ENCODE data around the gene LRRC27.

Gene LRRC27

DNA sequence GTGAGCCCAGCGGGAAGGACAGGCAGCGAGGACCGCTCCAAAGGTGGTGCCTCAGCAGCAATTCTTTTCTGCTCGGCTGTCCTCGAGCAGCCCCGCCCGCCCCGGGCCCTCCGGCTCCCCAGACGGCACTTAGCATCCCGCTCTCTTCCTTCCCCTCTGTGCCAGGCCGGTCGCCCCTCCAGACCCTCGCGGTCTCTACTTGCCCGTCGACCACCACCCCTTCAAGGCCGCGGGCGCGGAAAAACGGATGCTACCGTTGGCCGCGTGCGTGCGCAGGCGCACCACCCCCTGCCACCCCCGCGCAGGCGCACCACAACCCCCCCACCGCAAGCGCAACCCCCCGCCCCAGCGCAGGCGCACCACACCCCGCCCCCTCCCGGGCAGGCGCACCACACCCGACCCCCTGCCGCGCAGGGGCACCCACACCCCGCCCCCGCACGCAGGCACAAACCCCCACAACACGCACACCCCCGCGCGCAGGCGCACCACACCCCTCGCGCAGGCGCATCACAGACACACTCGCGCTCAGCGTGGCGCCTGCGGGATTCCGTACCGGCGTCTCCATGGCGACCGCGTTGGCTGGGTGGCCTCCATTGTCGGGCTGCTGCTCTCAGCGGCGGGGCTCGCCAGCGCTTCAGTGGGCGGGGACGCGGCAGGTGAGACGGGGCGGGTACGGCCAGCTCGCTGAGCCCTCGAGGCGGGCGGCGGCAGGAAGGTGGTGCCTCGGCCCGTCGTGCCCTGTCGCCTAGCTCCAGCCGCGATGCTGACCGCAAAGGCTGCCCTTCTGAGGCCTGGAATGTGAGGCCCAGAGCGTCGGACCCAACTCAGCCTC is at the start of gene LRRC27:
LRRC27 (plus strand) TSS at position 593 of the 832 bp plus-strand sequence. CDS start 1,332 bp downstream, outside the sequence.
- Histone ChIP-seq H3K36me3 (replicated peaks; ENCODE audit: low read depth, low read length) (peaks cover 13% of the 10 kb centered on the region), H3K9ac (ENCODE audit: low read length) (peak within 1 kb of the TSS; percentile 91), H3K4me3 (ENCODE audit: low read length) (peak within 1 kb of the TSS; percentile 100), H3K79me2 (ENCODE audit: low read length) (peaks cover 30% of the 10 kb centered on the region), H3K27ac (ENCODE audit: low read length) (peak within 1 kb of the TSS; percentile 82), H3K9me3 (ENCODE audit: insufficient read depth, low read length) (no peaks in the 10 kb centered on the region), H4K20me1 (ENCODE audit: insufficient read depth, low read length) (0 out of 2 replicates have a peak, but pooled peaks cover 8% of the 10 kb centered on the region), H3K27me3 (ENCODE audit: low read depth, low read length) (no peaks in the 10 kb centered on the region), H3K4me1 (ENCODE audit: low read length) (peaks cover 21% of the 10 kb centered on the region), H3K4me2 (ENCODE audit: low read length) (peak within 1 kb of the TSS; percentile 97), H2AFZ (ENCODE audit: low read depth, low read length) (peak within 1 kb of the TSS; percentile 74)
- TF ChIP-seq, protein P1, sequence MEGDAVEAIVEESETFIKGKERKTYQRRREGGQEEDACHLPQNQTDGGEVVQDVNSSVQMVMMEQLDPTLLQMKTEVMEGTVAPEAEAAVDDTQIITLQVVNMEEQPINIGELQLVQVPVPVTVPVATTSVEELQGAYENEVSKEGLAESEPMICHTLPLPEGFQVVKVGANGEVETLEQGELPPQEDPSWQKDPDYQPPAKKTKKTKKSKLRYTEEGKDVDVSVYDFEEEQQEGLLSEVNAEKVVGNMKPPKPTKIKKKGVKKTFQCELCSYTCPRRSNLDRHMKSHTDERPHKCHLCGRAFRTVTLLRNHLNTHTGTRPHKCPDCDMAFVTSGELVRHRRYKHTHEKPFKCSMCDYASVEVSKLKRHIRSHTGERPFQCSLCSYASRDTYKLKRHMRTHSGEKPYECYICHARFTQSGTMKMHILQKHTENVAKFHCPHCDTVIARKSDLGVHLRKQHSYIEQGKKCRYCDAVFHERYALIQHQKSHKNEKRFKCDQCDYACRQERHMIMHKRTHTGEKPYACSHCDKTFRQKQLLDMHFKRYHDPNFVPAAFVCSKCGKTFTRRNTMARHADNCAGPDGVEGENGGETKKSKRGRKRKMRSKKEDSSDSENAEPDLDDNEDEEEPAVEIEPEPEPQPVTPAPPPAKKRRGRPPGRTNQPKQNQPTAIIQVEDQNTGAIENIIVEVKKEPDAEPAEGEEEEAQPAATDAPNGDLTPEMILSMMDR (IDR thresholded peaks at IDR 0.05; ENCODE audit: low read depth, low read length), result no peak
- no peak for TF ChIP-seq EZH2phosphoT487 (IDR thresholded peaks at IDR 0.05; ENCODE audit: low read depth)

DNA sequence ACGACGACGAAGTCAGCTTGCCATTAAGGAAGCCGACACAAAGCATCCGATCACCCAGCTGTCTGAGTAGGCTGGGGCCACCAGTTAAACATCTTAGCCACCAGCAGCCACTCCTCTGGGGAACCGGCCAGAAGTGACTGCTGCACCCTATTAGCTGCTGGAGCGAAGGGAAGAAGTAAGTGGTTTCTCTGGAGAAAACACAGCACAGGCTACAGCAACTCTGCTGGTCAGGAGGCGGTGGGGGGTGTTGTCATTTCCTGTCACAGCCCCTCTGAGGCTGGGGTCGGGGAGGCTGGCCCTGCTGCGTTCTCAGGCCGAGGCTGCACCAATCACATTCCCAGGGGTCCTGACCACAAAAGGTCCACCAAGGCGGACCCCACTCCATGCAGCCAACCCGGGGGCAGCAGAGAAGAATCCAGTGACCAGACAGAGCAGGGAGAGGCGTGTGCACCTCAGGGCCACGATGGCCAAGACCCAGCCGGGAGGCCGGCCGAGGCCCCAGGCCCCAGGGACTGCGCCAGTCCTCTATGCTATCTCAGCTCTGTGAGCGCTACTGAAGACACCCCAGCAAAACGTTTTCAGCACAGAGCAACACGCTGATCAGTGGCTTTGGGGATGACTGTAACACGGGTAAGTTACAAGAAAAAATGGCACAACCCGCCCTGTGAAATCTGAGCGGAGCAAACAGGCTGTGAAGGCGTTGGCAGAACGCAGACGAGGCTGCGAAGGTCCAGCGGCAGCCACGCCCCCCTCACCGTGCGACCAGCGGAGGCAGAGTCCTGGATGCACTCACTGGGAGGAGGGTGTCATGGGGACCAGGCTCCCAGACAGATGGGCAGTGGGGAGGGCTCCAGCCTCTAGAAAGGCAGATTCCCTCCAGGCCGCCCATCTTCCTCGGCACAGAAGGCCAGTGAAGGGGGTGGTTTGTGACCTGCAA is 49.1 kb upstream of the LRRC27 start:
- Histone ChIP-seq H3K9ac (ENCODE audit: low read length) (no peak overlapping the region), H3K4me1 (ENCODE audit: low read length) (no peaks in the 10 kb centered on the region), H3K27me3 (ENCODE audit: low read depth, low read length) (no peaks in the 10 kb centered on the region), H3K27ac (ENCODE audit: low read length) (no peak overlapping the region), H3K4me3 (ENCODE audit: low read length) (no peak overlapping the region), H2AFZ (ENCODE audit: low read depth, low read length) (no peak overlapping the region), H3K79me2 (ENCODE audit: low read length) (no peaks in the 10 kb centered on the region), H4K20me1 (ENCODE audit: insufficient read depth, low read length) (no peaks in the 10 kb centered on the region), H3K4me2 (ENCODE audit: low read length) (no peak overlapping the region), H3K36me3 (replicated peaks; ENCODE audit: low read depth, low read length) (no peaks in the 10 kb centered on the region), H3K9me3 (ENCODE audit: insufficient read depth, low read length) (no peaks in the 10 kb centered on the region)
- no peak for TF ChIP-seq EZH2phosphoT487 (IDR thresholded peaks at IDR 0.05; ENCODE audit: low read depth)
- TF ChIP-seq, protein P1 (IDR thresholded peaks at IDR 0.05; ENCODE audit: low read depth, low read length), result no peak

DNA sequence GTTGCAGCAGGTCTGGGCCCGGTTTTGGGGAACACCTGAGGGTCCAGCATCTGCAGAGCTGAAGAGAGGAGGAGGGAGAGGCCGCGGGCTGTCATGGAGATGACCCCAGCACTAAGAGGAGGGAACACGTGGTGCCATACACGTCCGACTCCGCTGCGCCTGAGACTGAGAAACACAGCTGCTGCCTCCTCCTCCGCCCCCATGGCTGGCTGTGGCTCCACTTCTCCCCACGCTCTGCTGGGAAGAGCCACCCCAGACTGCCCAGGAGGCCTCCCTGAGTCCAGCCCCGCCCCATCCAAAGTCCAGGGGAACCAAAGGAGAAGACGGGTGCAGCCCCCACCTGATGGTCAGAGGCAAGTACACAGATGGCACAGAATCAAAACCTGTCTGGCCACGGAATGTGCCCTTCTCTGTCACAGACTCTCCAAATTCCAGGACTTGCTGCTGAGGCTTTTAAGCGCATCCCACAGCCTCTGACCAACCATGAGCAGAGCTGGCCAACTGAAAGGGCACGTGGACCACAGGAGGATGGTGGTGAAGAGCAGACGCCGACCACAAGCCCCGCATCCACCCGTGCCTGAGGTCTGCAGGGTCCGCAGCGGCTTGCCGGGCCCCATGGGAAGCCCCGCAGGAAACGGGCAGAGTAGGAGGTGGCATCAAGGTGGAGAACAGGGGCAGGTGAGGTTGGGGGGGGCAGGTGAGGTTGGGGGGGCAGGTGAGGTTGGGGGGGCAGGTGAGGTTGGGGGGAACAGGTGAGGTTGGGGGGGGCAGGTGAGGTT is 48.2 kb upstream of the LRRC27 start:
- Histone ChIP-seq H3K4me3 (ENCODE audit: low read length) (no peak overlapping the region), H3K27me3 (ENCODE audit: low read depth, low read length) (no peaks in the 10 kb centered on the region), H3K9me3 (ENCODE audit: insufficient read depth, low read length) (no peaks in the 10 kb centered on the region), H2AFZ (ENCODE audit: low read depth, low read length) (no peak overlapping the region), H4K20me1 (ENCODE audit: insufficient read depth, low read length) (no peaks in the 10 kb centered on the region), H3K36me3 (replicated peaks; ENCODE audit: low read depth, low read length) (no peaks in the 10 kb centered on the region), H3K9ac (ENCODE audit: low read length) (no peak overlapping the region), H3K4me2 (ENCODE audit: low read length) (no peak overlapping the region), H3K4me1 (ENCODE audit: low read length) (no peaks in the 10 kb centered on the region), H3K79me2 (ENCODE audit: low read length) (no peaks in the 10 kb centered on the region), H3K27ac (ENCODE audit: low read length) (no peak overlapping the region)
- TF ChIP-seq EZH2phosphoT487 (IDR thresholded peaks at IDR 0.05; ENCODE audit: low read depth), result no peak
- TF ChIP-seq, protein P1 (IDR thresholded peaks at IDR 0.05; ENCODE audit: low read depth, low read length), result no peak

All from OCI-LY3 (cell line).